DOHH2 (cell line): ENCODE data around the gene DUSP2.

Experiments used
- CTCF ChIP-seq: fragments of 200-600 bp; sonication (generic); IDR thresholded peaks from one replicate; pipeline ENCODE4 v1.5.1; 2014; ENCODE audit warnings: antibody characterized with exemption, mild to moderate bottlenecking, low read depth, low read length; ENCODE audit not compliant: poor library complexity, severe bottlenecking
- EZH2phosphoT487 ChIP-seq: fragments of 200-600 bp; sonication (generic); IDR thresholded peaks from 2 replicates; pipeline ENCODE4 v1.6.1; 2017; ENCODE audit warnings: borderline replicate concordance, mild to moderate bottlenecking, antibody characterized with exemption, low read length, moderate library complexity, mixed read lengths

- TF ChIP-seq CTCF (no peak), EZH2phosphoT487 (no peak)
Measured at GRCh38 chr2:96119389-96119751, 25.9 kb downstream of the DUSP2 start.
